Cardiac muscle cell (in vitro differentiated cells and primary cell): ENCODE results near the gene KIF20A. TPM values are rescaled to one million over a fixed set of nuclear protein-coding genes. Genes with fewer than 3 reads are reported as not detected.

ENCODE experiments used
- DNase-seq, 2 donors: peaks; one replicate each; pipeline versions ENCODE4 v3.0.0 to v3.0.0-alpha.2; 2010 to 2017; ENCODE audit warnings: low read depth in 1 of 2, low spot score in 1 of 2
- H3K27ac ChIP-seq: fragments of 200-600 bp; sonication (generic); 2 replicates; pipeline ENCODE4 v1.5.1; 2016
- H3K27me3 ChIP-seq: fragments of 200-600 bp; sonication (generic); 2 replicates; pipeline ENCODE4 v1.6.0; 2016; ENCODE audit warnings: control low read depth
- H3K36me3 ChIP-seq: fragments of 200-600 bp; sonication (generic); 2 replicates; pipeline ENCODE4 v1.5.1; 2016; ENCODE audit warnings: control low read depth
- H3K4me1 ChIP-seq: fragments of 200-600 bp; sonication (generic); 2 replicates; pipeline ENCODE4 v1.8.1; 2017; ENCODE audit warnings: low read depth, mild to moderate bottlenecking, mixed run types
- H3K4me3 ChIP-seq: fragments of 200-600 bp; sonication (generic); 2 replicates; pipeline ENCODE4 v1.5.1; 2016; ENCODE audit warnings: mild to moderate bottlenecking
- H3K9me3 ChIP-seq: fragments of 200-600 bp; sonication (generic); 2 replicates; pipeline ENCODE4 v1.5.1; 2017; ENCODE audit warnings: low read depth, mild to moderate bottlenecking, control low read depth
- CTCF ChIP-seq: IDR thresholded peaks from 2 replicates; pipeline ENCODE4 v1.5.1; 2012; ENCODE audit warnings: low read depth, mild to moderate bottlenecking, low read length
- polyA plus RNA-seq: library from polyadenylated mRNA; unstranded; fragments of >200 nt; fragmentation: Nextera tagmentation; extraction: Ambion mirVana; gene quantifications from 2 replicates; pipeline ENCODE4 v1.2.1, GENCODE V29; 2016
- total RNA-seq: library from RNA; depleted of rRNA; stranded (reverse); fragments of >200 nt; gene quantifications from 2 replicates; pipeline ENCODE4 v1.2.3, GENCODE V29; 2016

KIF20A gene
- total and polyA plus RNA-seq, 2 experiments from 2014 or later: 7.2 to 106 TPM

DNA sequence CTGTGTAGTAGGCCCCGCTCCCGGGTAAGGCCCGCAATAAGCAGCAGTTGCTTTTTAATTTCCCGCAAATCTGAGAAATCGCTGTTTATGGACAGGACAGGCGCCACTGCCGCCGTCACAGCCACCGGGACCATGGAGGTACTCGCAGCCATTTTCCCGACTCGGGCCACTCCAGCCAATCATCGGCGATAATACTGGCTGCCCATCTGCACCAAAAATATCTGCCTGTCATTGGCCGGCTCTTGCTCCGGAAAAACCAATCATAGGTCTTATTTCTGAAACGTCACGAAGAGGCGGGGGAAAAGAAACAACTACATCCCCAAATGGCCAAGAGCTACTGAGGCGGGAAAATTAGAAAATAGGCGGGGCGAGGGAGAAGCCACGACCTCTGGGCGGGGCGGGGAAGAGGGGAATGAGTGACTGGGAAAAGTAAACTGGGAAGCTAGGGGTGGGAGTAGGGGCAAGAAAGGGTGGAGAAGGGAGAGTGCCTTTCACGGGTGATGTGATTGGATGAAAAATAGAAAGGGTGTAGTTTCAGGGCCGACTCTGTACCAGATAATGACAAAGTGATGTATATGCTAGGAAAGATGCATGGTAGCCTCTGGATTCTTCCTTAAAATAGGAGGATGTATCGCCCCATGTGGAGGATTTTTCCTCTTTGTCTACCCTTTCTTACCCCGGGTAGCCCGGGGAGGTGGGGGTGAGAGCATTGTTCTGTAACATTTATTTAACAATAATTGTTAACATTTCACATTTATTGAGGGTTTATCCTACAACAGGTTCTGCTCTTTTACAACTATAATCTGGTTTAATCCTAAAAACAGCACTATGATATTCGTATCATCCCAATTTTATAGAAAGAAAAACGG is 34.5 kb downstream of the KIF20A start, which contains the start of gene CDC23:
CDC23 (minus strand) TSS at position 163 of the 869 bp plus-strand sequence; CDS start at position 152, 11 bp downstream.
- peak; percentile 98 for DNase-seq
- peak within 1 kb of the TSS; percentile 98 for H3K27ac ChIP-seq
- peaks cover 5% of the 10 kb centered on the region for H3K4me1 ChIP-seq
- no peaks in the 10 kb centered on the region for H3K9me3 ChIP-seq
- TF ChIP-seq CTCF: no peak
- H3K4me3 ChIP-seq: peak within 1 kb of the TSS; percentile 88
- no peaks in the 10 kb centered on the region for H3K27me3 ChIP-seq
- H3K36me3 ChIP-seq: no peaks in the 10 kb centered on the region

- DNase-seq: no peak
- no peak for TF ChIP-seq CTCF
- H3K27me3 ChIP-seq: no peaks in the 10 kb centered on the region
- no peak overlapping the region for H3K27ac ChIP-seq
- H3K4me1 ChIP-seq: peaks cover 5% of the 10 kb centered on the region
- H3K4me3 ChIP-seq: no peak overlapping the region
- H3K9me3 ChIP-seq: no peaks in the 10 kb centered on the region
- H3K36me3 ChIP-seq: no peaks in the 10 kb centered on the region
Measured at GRCh38 chr5:138216799-138217198, 37.9 kb downstream of the KIF20A start.

GRCh38 chr5:138223532-138223931 is 44.6 kb downstream of the KIF20A start:
- no peak overlapping the region for H3K27ac ChIP-seq
- TF ChIP-seq CTCF: no peak

DNA sequence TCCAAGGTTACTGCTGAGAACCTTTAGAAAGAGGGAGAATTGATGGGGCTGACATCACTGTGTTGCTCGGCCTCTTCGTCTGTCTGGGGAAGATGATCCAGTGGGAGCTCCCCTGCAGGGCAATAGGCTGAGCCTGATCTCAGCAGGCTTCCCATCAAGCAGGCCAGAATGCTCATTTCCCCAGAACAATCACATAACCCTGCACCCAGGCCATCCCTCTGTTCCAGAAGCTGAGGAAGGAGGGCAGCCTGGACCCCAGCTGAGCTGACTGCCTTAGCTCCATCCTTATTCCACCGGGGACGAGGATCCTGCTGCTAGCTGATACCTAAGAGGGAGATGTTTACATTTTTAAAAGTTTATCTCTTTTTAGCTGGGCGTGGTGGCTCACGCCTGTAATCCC is 45.8 kb downstream of the KIF20A start:
- Histone ChIP-seq H3K36me3 (no peaks in the 10 kb centered on the region), H3K4me3 (no peak overlapping the region), H3K9me3 (no peaks in the 10 kb centered on the region), H3K27ac (no peak overlapping the region), H3K27me3 (no peaks in the 10 kb centered on the region), H3K4me1 (no peaks in the 10 kb centered on the region)
- DNase-seq: no peak
- no peak for TF ChIP-seq CTCF

More at GRCh38 chr5:138223532-138223931, 44.6 kb downstream of the KIF20A start:
- no peak for DNase-seq
- H3K9me3 ChIP-seq: no peaks in the 10 kb centered on the region
- H3K4me1 ChIP-seq: no peaks in the 10 kb centered on the region
- H3K4me3 ChIP-seq: no peak overlapping the region
- no peaks in the 10 kb centered on the region for H3K27me3 ChIP-seq
- no peaks in the 10 kb centered on the region for H3K36me3 ChIP-seq

- Histone ChIP-seq H3K27me3 (no peaks in the 10 kb centered on the region), H3K9me3 (no peaks in the 10 kb centered on the region), H3K4me1 (no peaks in the 10 kb centered on the region), H3K36me3 (no peaks in the 10 kb centered on the region), H3K4me3 (no peak overlapping the region), H3K27ac (no peak overlapping the region)
- DNase-seq: no peak
- TF ChIP-seq CTCF: no peak
Measured at GRCh38 chr5:138226910-138227309, 48.0 kb downstream of the KIF20A start.
